GM15510 (cell line): Measurements from ENCODE around the gene SYDE2.
A peak's percentile ranks its signal among the peaks of the same experiment; 100 is the strongest.

Experiments
- POLR2A ChIP-seq: IDR thresholded peaks from 3 replicates; pipeline ENCODE4 v1.6.1; 2011; ENCODE audit warnings: borderline replicate concordance; ENCODE audit not compliant: insufficient read length; ENCODE audit errors: extremely low read depth

The SYDE2 gene

GRCh38 chr1:85200463-85201339 is at the start of gene SYDE2:
TSS of gene SYDE2 (minus strand) at chr1:85201016. CDS start at chr1:85200996, 20 bp downstream.
- TF ChIP-seq POLR2A: peak; percentile 59

- no peak for TF ChIP-seq POLR2A
Measured at GRCh38 chr1:85245891-85246290, 45.1 kb upstream of the SYDE2 start.

- TF ChIP-seq POLR2A: no peak
Measured at GRCh38 chr1:85245456-85245855, 44.6 kb upstream of the SYDE2 start.

- no peak for TF ChIP-seq POLR2A
Measured at GRCh38 chr1:85244271-85245061, 43.6 kb upstream of the SYDE2 start.

- TF ChIP-seq POLR2A: no peak
Measured at GRCh38 chr1:85243372-85243771, 42.6 kb upstream of the SYDE2 start.

- no peak for TF ChIP-seq POLR2A
Measured at GRCh38 chr1:85240643-85241042, 39.8 kb upstream of the SYDE2 start.

- no peak for TF ChIP-seq POLR2A
Measured at GRCh38 chr1:85240174-85240601, 39.4 kb upstream of the SYDE2 start.

GRCh38 chr1:85237613-85238012 is 36.8 kb upstream of the SYDE2 start:
- no peak for TF ChIP-seq POLR2A

- TF ChIP-seq POLR2A: no peak
Measured at GRCh38 chr1:85230305-85230977, 29.6 kb upstream of the SYDE2 start.

- TF ChIP-seq POLR2A: no peak
Measured at GRCh38 chr1:85229574-85230097, 28.8 kb upstream of the SYDE2 start.

GRCh38 chr1:85228972-85229371 is 28.2 kb upstream of the SYDE2 start:
- TF ChIP-seq POLR2A: no peak

GRCh38 chr1:85225624-85226380 is 25.0 kb upstream of the SYDE2 start:
- no peak for TF ChIP-seq POLR2A

GRCh38 chr1:85224734-85225623 is 24.2 kb upstream of the SYDE2 start:
- TF ChIP-seq POLR2A: no peak
